ENCODE data around the gene COL24A1. TPM values are rescaled to one million over a fixed set of nuclear protein-coding genes. Genes with fewer than 3 reads are reported as not detected.

The COL24A1 gene
- total and polyA plus RNA-seq, 2 donors from 2014 or later = 0.47 to 0.54 TPM

DNA sequence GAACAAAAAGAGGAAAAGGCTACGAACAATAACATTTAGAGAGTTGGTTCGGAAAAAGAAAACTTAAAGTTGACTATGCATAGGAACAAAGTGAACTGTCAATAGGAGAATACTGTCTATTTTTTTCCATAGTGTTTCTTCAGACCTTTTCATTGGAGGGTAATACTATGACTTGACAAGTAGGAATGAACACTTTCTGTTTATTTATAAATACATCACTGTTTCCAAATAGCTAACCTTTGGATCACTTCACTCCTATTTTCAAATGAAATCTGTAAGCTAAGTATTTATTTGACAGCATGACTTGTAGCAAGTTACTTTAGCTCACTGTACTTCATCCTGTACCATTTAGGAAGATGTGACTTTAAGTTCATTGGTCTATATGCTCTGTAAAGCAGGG, 221.3 kb downstream of the COL24A1 start:
- FAIRE-seq (no peak), DNase-seq (no peak)
- H3K9ac ChIP-seq (ENCODE audit: low read length in 3 of 3) = no peak overlapping the region
- no peaks in the 10 kb centered on the region for H3K27me3 ChIP-seq (ENCODE audit: control insufficient read depth, insufficient read depth, low read length)
- intact Hi-C loops (cut with DNase I) = no loop called here
- no peaks in the 10 kb centered on the region for H3K9me3 ChIP-seq (ENCODE audit: control insufficient read depth in 2 of 3, insufficient read depth in 1 of 3, low read length in 3 of 3)
- no peaks in the 10 kb centered on the region for H3K36me3 ChIP-seq (ENCODE audit: control insufficient read depth in 2 of 3, insufficient read depth in 3 of 3, low read length in 3 of 3)
- no peak overlapping the region for H3K4me3 ChIP-seq (ENCODE audit: low read length in 3 of 3)
- no peak overlapping the region for H3K27ac ChIP-seq (ENCODE audit: low read depth in 2 of 2, low read length in 2 of 2)
- TF ChIP-seq, protein P1, sequence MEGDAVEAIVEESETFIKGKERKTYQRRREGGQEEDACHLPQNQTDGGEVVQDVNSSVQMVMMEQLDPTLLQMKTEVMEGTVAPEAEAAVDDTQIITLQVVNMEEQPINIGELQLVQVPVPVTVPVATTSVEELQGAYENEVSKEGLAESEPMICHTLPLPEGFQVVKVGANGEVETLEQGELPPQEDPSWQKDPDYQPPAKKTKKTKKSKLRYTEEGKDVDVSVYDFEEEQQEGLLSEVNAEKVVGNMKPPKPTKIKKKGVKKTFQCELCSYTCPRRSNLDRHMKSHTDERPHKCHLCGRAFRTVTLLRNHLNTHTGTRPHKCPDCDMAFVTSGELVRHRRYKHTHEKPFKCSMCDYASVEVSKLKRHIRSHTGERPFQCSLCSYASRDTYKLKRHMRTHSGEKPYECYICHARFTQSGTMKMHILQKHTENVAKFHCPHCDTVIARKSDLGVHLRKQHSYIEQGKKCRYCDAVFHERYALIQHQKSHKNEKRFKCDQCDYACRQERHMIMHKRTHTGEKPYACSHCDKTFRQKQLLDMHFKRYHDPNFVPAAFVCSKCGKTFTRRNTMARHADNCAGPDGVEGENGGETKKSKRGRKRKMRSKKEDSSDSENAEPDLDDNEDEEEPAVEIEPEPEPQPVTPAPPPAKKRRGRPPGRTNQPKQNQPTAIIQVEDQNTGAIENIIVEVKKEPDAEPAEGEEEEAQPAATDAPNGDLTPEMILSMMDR (IDR thresholded peaks at IDR 0.05; ENCODE audit: borderline replicate concordance, extremely low read depth, insufficient read depth) = no peak
- no peaks in the 10 kb centered on the region for H3K4me1 ChIP-seq (ENCODE audit: control insufficient read depth in 2 of 3, insufficient read depth in 2 of 3, low read depth in 1 of 3, low read length in 3 of 3)

DNA sequence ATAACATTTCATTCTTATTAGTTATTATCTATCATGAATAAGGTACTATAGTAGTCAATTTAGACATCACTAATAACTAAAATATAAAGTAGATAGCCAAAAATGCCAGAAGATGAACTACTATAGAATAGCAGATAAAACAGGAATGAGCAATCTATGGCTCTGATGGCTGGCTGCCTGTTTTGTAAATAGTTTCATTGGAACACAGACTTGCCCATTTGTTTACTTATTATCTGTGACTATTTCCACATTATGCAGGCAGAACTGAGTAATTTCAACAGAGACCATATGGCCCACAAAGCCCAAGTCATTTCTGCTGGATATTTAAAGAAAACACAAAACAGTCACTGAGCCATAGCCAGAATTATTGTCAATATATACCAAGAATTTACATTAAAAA, 222.1 kb downstream of the COL24A1 start:
- FAIRE-seq (no peak), DNase-seq (no peak)
- Histone ChIP-seq H3K27ac (ENCODE audit: low read depth in 2 of 2, low read length in 2 of 2) (no peak overlapping the region), H3K4me1 (ENCODE audit: control insufficient read depth in 2 of 3, insufficient read depth in 2 of 3, low read depth in 1 of 3, low read length in 3 of 3) (no peaks in the 10 kb centered on the region), H3K9me3 (ENCODE audit: control insufficient read depth in 2 of 3, insufficient read depth in 1 of 3, low read length in 3 of 3) (no peaks in the 10 kb centered on the region), H3K36me3 (ENCODE audit: control insufficient read depth in 2 of 3, insufficient read depth in 3 of 3, low read length in 3 of 3) (no peaks in the 10 kb centered on the region), H3K27me3 (ENCODE audit: control insufficient read depth, insufficient read depth, low read length) (no peaks in the 10 kb centered on the region), H3K4me3 (ENCODE audit: low read length in 3 of 3) (no peak overlapping the region), H3K9ac (ENCODE audit: low read length in 3 of 3) (no peak overlapping the region)
- TF ChIP-seq, protein P1 (IDR thresholded peaks at IDR 0.05; ENCODE audit: borderline replicate concordance, extremely low read depth, insufficient read depth) = no peak
- intact Hi-C loops (cut with DNase I) = no loop called here

DNA sequence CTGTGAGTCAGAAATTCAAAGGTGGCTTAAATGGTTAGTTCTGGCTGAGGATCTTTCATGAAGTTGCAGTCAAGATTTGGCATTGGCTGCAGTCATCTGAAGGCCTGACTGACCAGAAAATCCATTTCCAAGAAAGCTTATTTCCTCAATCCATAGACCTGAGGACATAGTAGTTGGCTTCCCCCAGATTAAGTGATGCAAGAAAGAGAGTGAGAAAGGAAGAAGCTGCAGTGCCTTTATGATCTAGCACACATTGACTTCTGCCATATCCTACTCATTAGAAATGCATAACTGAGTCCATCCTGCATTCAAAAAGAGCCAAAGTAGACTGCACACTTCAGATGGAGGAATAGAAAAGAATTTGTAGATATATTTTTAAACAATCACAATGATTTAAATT, 222.6 kb downstream of the COL24A1 start:
- H3K9ac ChIP-seq (ENCODE audit: low read length in 3 of 3) = no peak overlapping the region
- FAIRE-seq (no peak), DNase-seq (no peak)
- TF ChIP-seq, protein P1 (IDR thresholded peaks at IDR 0.05; ENCODE audit: borderline replicate concordance, extremely low read depth, insufficient read depth) = no peak
- H3K4me3 ChIP-seq (ENCODE audit: low read length in 3 of 3) = no peak overlapping the region
- intact Hi-C loops (cut with DNase I) = no loop called here
- no peaks in the 10 kb centered on the region for H3K4me1 ChIP-seq (ENCODE audit: control insufficient read depth in 2 of 3, insufficient read depth in 2 of 3, low read depth in 1 of 3, low read length in 3 of 3)
- H3K9me3 ChIP-seq (ENCODE audit: control insufficient read depth in 2 of 3, insufficient read depth in 1 of 3, low read length in 3 of 3) = no peaks in the 10 kb centered on the region
- no peaks in the 10 kb centered on the region for H3K27me3 ChIP-seq (ENCODE audit: control insufficient read depth, insufficient read depth, low read length)
- no peak overlapping the region for H3K27ac ChIP-seq (ENCODE audit: low read depth in 2 of 2, low read length in 2 of 2)
- no peaks in the 10 kb centered on the region for H3K36me3 ChIP-seq (ENCODE audit: control insufficient read depth in 2 of 3, insufficient read depth in 3 of 3, low read length in 3 of 3)

DNA sequence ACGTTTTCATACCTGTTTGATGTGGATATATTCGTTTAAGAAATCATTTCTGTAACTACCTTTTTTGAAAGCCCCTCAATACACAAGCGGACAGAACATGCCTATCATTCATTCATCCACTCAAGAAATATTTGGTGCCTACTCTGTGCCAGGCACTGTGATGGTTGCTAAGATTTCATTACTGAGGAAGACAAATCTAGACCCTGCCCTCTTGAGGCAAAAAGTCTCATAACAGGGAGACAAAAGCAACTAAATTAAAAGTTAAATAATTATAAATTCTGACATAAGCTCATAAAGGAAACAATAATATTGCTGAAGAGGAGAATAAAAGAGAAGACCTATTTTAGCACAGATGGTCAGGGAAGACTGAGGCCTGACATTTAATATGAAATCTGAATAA, 244.8 kb downstream of the COL24A1 start:
- Histone ChIP-seq H3K4me3 (ENCODE audit: low read length in 3 of 3) (no peak overlapping the region), H3K27ac (ENCODE audit: low read depth in 2 of 2, low read length in 2 of 2) (no peak overlapping the region), H3K9me3 (ENCODE audit: control insufficient read depth in 2 of 3, insufficient read depth in 1 of 3, low read length in 3 of 3) (no peaks in the 10 kb centered on the region), H3K9ac (ENCODE audit: low read length in 3 of 3) (no peak overlapping the region), H3K4me1 (ENCODE audit: control insufficient read depth in 2 of 3, insufficient read depth in 2 of 3, low read depth in 1 of 3, low read length in 3 of 3) (no peaks in the 10 kb centered on the region), H3K27me3 (ENCODE audit: control insufficient read depth, insufficient read depth, low read length) (no peaks in the 10 kb centered on the region), H3K36me3 (ENCODE audit: control insufficient read depth in 2 of 3, insufficient read depth in 3 of 3, low read length in 3 of 3) (no peaks in the 10 kb centered on the region)
- intact Hi-C loops (cut with DNase I) = no loop called here
- FAIRE-seq = no peak
- TF ChIP-seq, protein P1 (IDR thresholded peaks at IDR 0.05; ENCODE audit: borderline replicate concordance, extremely low read depth, insufficient read depth) = no peak
- DNase-seq = no peak
